Gastrocnemius medialis (tissue), 4 donors: ENCODE measurements around the gene HLA-F. TPM values are rescaled to one million over a fixed set of nuclear protein-coding genes. Genes with fewer than 3 reads are reported as not detected.

ENCODE experiments used
- ATAC-seq, 2 donors: fragments of 150-250 bp; one replicate each; pipeline ENCODE4 v1.9.1; 2016
- DNase-seq, 2 donors: peaks; one replicate each; pipeline ENCODE4 v3.0.0-alpha.2; 2019
- H3K27ac ChIP-seq, 4 donors: fragments of 200-600 bp; sonication (generic); 1 replicate in 1 of 4; 2 replicates in 3 of 4; pipeline ENCODE4 v1.5.1; 2016 to 2018; ENCODE audit warnings: mild to moderate bottlenecking in 2 of 4, moderate library complexity in 1 of 4
- H3K27me3 ChIP-seq, 3 donors: fragments of 200-600 bp; sonication (generic) in 2 of 3; 1 replicate in 1 of 3; 2 replicates in 2 of 3; pipeline versions ENCODE4 v1.5.1 to v1.6.0; 2016 to 2019; ENCODE audit warnings: mild to moderate bottlenecking in 1 of 3, moderate library complexity in 1 of 3
- H3K36me3 ChIP-seq, 2 donors: fragments of 200-600 bp; sonication (generic) in 1 of 2; one replicate each; pipeline ENCODE4 v1.5.1; 2017 to 2018
- H3K4me1 ChIP-seq, 2 donors: fragments of 200-600 bp; sonication (generic) in 1 of 2; one replicate each; pipeline ENCODE4 v1.5.1; 2016 to 2017; ENCODE audit warnings: mild to moderate bottlenecking in 2 of 2
- H3K4me3 ChIP-seq, 4 donors: fragments of 200-600 bp; sonication (generic) in 3 of 4; 1 replicate in 1 of 4; 2 replicates in 3 of 4; pipeline ENCODE4 v1.5.1; 2016 to 2019; ENCODE audit warnings: mild to moderate bottlenecking in 2 of 4
- H3K9me3 ChIP-seq, 3 donors: fragments of 200-600 bp; sonication (generic) in 2 of 3; 1 replicate in 1 of 3; 2 replicates in 2 of 3; pipeline ENCODE4 v1.5.1; 2016 to 2019
- POLR2A ChIP-seq, 2 donors: fragments of 450-650 bp; IDR thresholded peaks; one replicate each; pipeline ENCODE4 v1.6.1; 2017; ENCODE audit warnings: antibody characterized with exemption in 2 of 2, mild to moderate bottlenecking in 2 of 2, moderate library complexity in 2 of 2
- in situ Hi-C, 4 donors: fragments of 200-750 bp; cut with MboI; loops; one replicate each; pipeline versions ENCODE4 v1.15.0 to v1.8.0; 2017; ENCODE audit warnings: low sequenced_read_pairs in 4 of 4
- intact Hi-C: fragments of 100-400 bp; cut with DNase I; formaldehyde crosslinking; loops from one replicate; pipeline ENCODE4 v1.15.1; 2023; ENCODE audit warnings: low total_unique reads
- total RNA-seq, 4 donors: library from RNA; depleted of rRNA; stranded (reverse); fragments of >200 nt; gene quantifications; one replicate each; pipeline versions ENCODE4 v1.1.0 to v1.2.3, GENCODE V29; 2016
- TF ChIP-seq, protein P1 (sequence below), 5 experiments: fragments of 450-650 bp in 3 of 5; fragments of 200-600 bp in 2 of 5; sonication (generic) in 2 of 5; IDR thresholded peaks in 4 of 5; conservative IDR thresholded peaks in 1 of 5; 1 replicate in 4 of 5; 2 replicates in 1 of 5; pipeline ENCODE4 v1.5.1; 2016 to 2019; ENCODE audit warnings: antibody characterized with exemption in 5 of 5, mild to moderate bottlenecking in 3 of 5, moderate library complexity in 3 of 5

Gene HLA-F
- total RNA-seq, 4 donors from 2014 or later, result 9.6 to 22.1 (median 13.0) TPM

DNA sequence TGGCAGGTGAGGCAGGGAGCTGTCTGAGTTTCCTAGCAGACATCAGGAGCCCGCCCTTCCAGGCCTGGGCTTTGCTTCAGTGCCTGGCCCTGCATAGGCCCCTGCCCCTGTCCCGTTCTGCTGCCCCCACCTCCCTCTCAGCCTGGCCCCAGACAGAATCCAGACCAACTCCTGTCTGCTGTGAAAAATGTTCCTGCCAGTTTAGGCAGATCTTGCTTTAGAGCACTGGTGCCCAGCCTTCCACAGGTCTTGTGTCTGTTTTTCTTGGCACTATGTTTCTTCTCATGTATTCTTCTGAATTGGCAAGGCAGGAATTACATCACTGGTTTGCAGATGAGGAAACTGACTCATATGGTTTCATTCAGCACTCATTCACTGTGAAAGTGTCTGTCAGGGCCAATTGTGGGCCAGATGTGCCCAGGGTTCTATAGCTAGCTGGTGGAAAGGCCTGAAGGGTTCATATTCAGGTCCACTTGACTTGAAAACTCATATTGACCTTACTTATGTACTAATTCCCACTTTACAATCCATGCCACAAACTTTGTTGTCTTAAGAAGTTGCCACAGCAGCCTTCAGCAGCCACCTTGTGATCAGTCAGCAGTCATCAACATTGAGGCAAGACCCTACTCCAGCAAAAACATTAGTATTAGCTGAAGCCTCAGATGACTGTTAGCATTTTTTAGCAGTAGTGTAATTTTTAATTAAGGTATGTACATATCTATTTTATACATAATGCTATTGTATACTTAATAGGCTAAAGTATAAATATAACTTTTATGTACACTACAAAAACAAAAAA, 40.5 kb downstream of the HLA-F start:
- intact Hi-C loops, result no loop called here
- Histone ChIP-seq H3K27ac (no peak overlapping the region), H3K9me3 (no peaks in the 10 kb centered on the region), H3K27me3 (no peaks in the 10 kb centered on the region), H3K4me1 (no peaks in the 10 kb centered on the region), H3K36me3 (no peaks in the 10 kb centered on the region), H3K4me3 (no peak overlapping the region)
- in situ Hi-C loops, result no loop called here
- no peak for DNase-seq
- peak; percentile 35 to 62 for ATAC-seq
- TF ChIP-seq, protein P1, sequence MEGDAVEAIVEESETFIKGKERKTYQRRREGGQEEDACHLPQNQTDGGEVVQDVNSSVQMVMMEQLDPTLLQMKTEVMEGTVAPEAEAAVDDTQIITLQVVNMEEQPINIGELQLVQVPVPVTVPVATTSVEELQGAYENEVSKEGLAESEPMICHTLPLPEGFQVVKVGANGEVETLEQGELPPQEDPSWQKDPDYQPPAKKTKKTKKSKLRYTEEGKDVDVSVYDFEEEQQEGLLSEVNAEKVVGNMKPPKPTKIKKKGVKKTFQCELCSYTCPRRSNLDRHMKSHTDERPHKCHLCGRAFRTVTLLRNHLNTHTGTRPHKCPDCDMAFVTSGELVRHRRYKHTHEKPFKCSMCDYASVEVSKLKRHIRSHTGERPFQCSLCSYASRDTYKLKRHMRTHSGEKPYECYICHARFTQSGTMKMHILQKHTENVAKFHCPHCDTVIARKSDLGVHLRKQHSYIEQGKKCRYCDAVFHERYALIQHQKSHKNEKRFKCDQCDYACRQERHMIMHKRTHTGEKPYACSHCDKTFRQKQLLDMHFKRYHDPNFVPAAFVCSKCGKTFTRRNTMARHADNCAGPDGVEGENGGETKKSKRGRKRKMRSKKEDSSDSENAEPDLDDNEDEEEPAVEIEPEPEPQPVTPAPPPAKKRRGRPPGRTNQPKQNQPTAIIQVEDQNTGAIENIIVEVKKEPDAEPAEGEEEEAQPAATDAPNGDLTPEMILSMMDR (IDR thresholded peaks at IDR 0.05 in 4 of 5, conservative IDR thresholded peaks at IDR 0.05 in 1 of 5), result no peak
- no peak for TF ChIP-seq POLR2A (IDR thresholded peaks at IDR 0.05)

- H3K27ac ChIP-seq, result no peak overlapping the region
- H3K4me3 ChIP-seq, result no peak overlapping the region
- ATAC-seq, result no peak
- no peak for DNase-seq
- in situ Hi-C loops (no loop called here), intact Hi-C loops (loop anchor here (5.0 kb wide), 1 partner anchor 228 kb away; no protein-coding TSS in a partner anchor)
- no peaks in the 10 kb centered on the region for H3K36me3 ChIP-seq
- H3K27me3 ChIP-seq, result no peaks in the 10 kb centered on the region
- H3K9me3 ChIP-seq, result no peaks in the 10 kb centered on the region
- TF ChIP-seq, protein P1 (IDR thresholded peaks at IDR 0.05 in 4 of 5, conservative IDR thresholded peaks at IDR 0.05 in 1 of 5), result no peak
- TF ChIP-seq POLR2A (IDR thresholded peaks at IDR 0.05), result no peak
- H3K4me1 ChIP-seq, result no peaks in the 10 kb centered on the region
Measured at GRCh38 chr6:29764422-29765196, 41.4 kb downstream of the HLA-F start.

- no peaks in the 10 kb centered on the region for H3K27me3 ChIP-seq
- ATAC-seq (no peak), DNase-seq (no peak)
- H3K36me3 ChIP-seq, result no peaks in the 10 kb centered on the region
- no peak overlapping the region for H3K4me3 ChIP-seq
- no peaks in the 10 kb centered on the region for H3K4me1 ChIP-seq
- H3K27ac ChIP-seq, result no peak overlapping the region
- in situ Hi-C loops, result no loop called here
- intact Hi-C loops, result loop anchor here (5.0 kb wide), 1 partner anchor 223 kb away; no protein-coding TSS in a partner anchor
- TF ChIP-seq POLR2A (IDR thresholded peaks at IDR 0.05), result no peak
- TF ChIP-seq, protein P1 (IDR thresholded peaks at IDR 0.05 in 4 of 5, conservative IDR thresholded peaks at IDR 0.05 in 1 of 5), result no peak
- no peaks in the 10 kb centered on the region for H3K9me3 ChIP-seq
Measured at GRCh38 chr6:29769336-29769735, 46.1 kb downstream of the HLA-F start.

DNA sequence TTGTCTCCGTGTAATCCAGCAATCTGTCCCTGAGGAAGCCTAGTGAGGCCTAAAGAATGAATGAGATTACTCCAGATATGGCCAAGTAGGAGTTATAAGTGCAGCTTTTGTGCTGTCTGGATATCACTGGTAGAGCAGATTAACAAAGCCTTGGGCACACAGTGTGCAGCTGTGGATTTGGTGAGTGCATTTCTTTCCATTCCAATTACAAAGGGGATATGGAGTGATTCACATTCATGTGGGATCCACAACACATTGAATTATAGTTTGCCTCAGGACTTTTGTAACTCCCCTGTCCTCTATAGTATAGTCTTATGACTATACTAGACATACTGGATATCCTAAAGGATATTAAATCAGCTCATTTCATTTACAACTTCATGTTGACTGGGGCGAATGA, 47.1 kb downstream of the HLA-F start:
- intact Hi-C loops, result no loop called here
- DNase-seq (no peak), ATAC-seq (no peak)
- no peaks in the 10 kb centered on the region for H3K4me1 ChIP-seq
- no peaks in the 10 kb centered on the region for H3K9me3 ChIP-seq
- TF ChIP-seq, protein P1 (IDR thresholded peaks at IDR 0.05 in 4 of 5, conservative IDR thresholded peaks at IDR 0.05 in 1 of 5), result no peak
- no peak for TF ChIP-seq POLR2A (IDR thresholded peaks at IDR 0.05)
- peaks cover 0 to 5% (median 0%) of the 10 kb centered on the region in 3 donors for H3K27me3 ChIP-seq
- no peaks in the 10 kb centered on the region for H3K36me3 ChIP-seq
- no peak overlapping the region for H3K27ac ChIP-seq
- no peak overlapping the region for H3K4me3 ChIP-seq
- in situ Hi-C loops, result no loop called here
